HG03558 (cell line): ENCODE data around the gene SPATA31D4.

ENCODE experiments used
- ATAC-seq: cut with Tn5 transposase; IDR thresholded peaks from one replicate; pipeline ENCODE4 v1.9.1; 2021; ENCODE audit warnings: moderate number of reproducible peaks; ENCODE audit not compliant: unreplicated experiment; ENCODE audit errors: extremely low read depth

Gene SPATA31D4

GRCh38 chr9:81955625-81956024, 27.4 kb downstream of the SPATA31D4 start:
- ATAC-seq = no peak

GRCh38 chr9:81964218-81965171, 36.3 kb downstream of the SPATA31D4 start:
- no peak for ATAC-seq

GRCh38 chr9:81968026-81968425, 39.8 kb downstream of the SPATA31D4 start:
- no peak for ATAC-seq

GRCh38 chr9:81969971-81970370, 41.7 kb downstream of the SPATA31D4 start:
- ATAC-seq = no peak

GRCh38 chr9:81971727-81972126, 43.5 kb downstream of the SPATA31D4 start:
- no peak for ATAC-seq

- ATAC-seq = no peak
Observed at GRCh38 chr9:81974764-81975163, 46.5 kb downstream of the SPATA31D4 start.

GRCh38 chr9:81976351-81976750, 48.1 kb downstream of the SPATA31D4 start:
- no peak for ATAC-seq

- peak; percentile 49 for ATAC-seq
Observed at GRCh38 chr9:81979196-81979595, 51.0 kb downstream of the SPATA31D4 start.

- ATAC-seq = no peak
Observed at GRCh38 chr9:81980568-81980967, 52.3 kb downstream of the SPATA31D4 start.

GRCh38 chr9:81981883-81982282, 53.7 kb downstream of the SPATA31D4 start:
- ATAC-seq = no peak
